ENCODE data around the gene LRP8. TPM values are rescaled to one million over a fixed set of nuclear protein-coding genes. Genes with fewer than 3 reads are reported as not detected.

LRP8 gene
- total and polyA plus RNA-seq, 2 donors (not counting 3 experiments of a cell fraction or from before 2014, with no cell fraction given), result 40.9 to 62.2 TPM

DNA sequence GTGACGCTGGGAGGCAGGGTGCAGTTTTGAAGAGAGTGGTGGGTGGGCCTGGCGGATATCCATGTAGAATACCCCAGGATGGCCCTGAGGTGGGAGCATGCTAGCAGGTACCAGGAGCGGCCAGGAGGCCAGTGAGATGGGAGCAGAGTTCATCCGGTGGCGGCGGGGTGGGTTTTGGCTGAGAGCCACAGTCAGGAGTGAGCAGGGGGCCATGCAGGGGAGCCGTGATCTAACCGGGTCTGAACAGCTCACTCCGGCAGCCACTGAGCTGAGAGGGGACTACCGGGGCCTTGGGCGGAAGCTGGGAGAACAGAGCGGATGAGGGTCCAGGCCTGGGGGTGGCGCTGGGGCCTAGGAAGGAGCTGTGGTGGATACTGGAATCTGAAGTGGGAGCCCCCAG lies 47.6 kb upstream of the LRP8 start:
- dilution Hi-C loops (cut with MboI; ENCODE audit: extremely low pct_ligation_motif_present, low sequenced_read_pairs) (no loop called here), intact Hi-C loops (cut with micrococcal nuclease) (no loop called here)
- H2AFZ ChIP-seq (ENCODE audit: low read depth, low read length), result no peak overlapping the region
- DNase-seq (ENCODE audit: low read depth, low spot score) (no peak), FAIRE-seq (no peak)
- no TSS peak for BruUV-seq (replicated peaks)
- no peak for TF ChIP-seq FOS (IDR thresholded peaks at IDR 0.05; ENCODE audit: borderline replicate concordance, insufficient read depth, low read length)
- no peak for TF ChIP-seq POLR2A (IDR thresholded peaks at IDR 0.05; ENCODE audit: low read depth, low read length)
- TF ChIP-seq MYC (IDR thresholded peaks at IDR 0.05; ENCODE audit: low read depth, low read length), result no peak
- TF ChIP-seq, protein P1, sequence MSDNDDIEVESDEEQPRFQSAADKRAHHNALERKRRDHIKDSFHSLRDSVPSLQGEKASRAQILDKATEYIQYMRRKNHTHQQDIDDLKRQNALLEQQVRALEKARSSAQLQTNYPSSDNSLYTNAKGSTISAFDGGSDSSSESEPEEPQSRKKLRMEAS (IDR thresholded peaks at IDR 0.05; ENCODE audit: insufficient read depth, insufficient read length), result no peak
- TF ChIP-seq EZH2 (IDR thresholded peaks at IDR 0.05; ENCODE audit: borderline replicate concordance, low read depth, low read length, severe bottlenecking), result no peak
- no peak for TF ChIP-seq JUN (IDR thresholded peaks at IDR 0.05; ENCODE audit: borderline replicate concordance, insufficient read depth, insufficient read length, low read depth)
- TF ChIP-seq, protein P2, sequence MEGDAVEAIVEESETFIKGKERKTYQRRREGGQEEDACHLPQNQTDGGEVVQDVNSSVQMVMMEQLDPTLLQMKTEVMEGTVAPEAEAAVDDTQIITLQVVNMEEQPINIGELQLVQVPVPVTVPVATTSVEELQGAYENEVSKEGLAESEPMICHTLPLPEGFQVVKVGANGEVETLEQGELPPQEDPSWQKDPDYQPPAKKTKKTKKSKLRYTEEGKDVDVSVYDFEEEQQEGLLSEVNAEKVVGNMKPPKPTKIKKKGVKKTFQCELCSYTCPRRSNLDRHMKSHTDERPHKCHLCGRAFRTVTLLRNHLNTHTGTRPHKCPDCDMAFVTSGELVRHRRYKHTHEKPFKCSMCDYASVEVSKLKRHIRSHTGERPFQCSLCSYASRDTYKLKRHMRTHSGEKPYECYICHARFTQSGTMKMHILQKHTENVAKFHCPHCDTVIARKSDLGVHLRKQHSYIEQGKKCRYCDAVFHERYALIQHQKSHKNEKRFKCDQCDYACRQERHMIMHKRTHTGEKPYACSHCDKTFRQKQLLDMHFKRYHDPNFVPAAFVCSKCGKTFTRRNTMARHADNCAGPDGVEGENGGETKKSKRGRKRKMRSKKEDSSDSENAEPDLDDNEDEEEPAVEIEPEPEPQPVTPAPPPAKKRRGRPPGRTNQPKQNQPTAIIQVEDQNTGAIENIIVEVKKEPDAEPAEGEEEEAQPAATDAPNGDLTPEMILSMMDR (IDR thresholded peaks at IDR 0.05; ENCODE audit: extremely low read depth in 1 of 2, insufficient read depth in 1 of 2, low read depth in 1 of 2, low read length in 2 of 2), result no peak
- TF ChIP-seq GATA2 (IDR thresholded peaks at IDR 0.05; ENCODE audit: insufficient read depth, insufficient read length, low read depth, low read length), result no peak
- no peak for TF ChIP-seq POLR2AphosphoS5 (IDR thresholded peaks at IDR 0.05; ENCODE audit: insufficient read depth, low read depth, low read length)
- no peak overlapping the region for H3K4me3 ChIP-seq (replicated peaks in 1 of 3; ENCODE audit: insufficient read depth in 1 of 3, low read depth in 1 of 3, low read length in 3 of 3)
- H3K27ac ChIP-seq (ENCODE audit: insufficient read depth, low read depth, low read length), result no peak overlapping the region
- ChIA-PET POLR2A (no interaction called here), CTCF (interaction anchor here (1.3 kb wide), 1 partner anchor 18 kb away, joined by 3 read pairs; no protein-coding TSS in a partner anchor)
- no peaks in the 10 kb centered on the region for H3K9me1 ChIP-seq (replicated peaks; ENCODE audit: control insufficient read depth, extremely low read depth, insufficient read depth, low read length)
- H3K4me2 ChIP-seq (ENCODE audit: insufficient read depth, low read length), result no peak overlapping the region
- no peaks in the 10 kb centered on the region for H3K36me3 ChIP-seq (ENCODE audit: control insufficient read depth in 2 of 2, extremely low read depth in 1 of 2, insufficient read depth in 2 of 2, low read length in 2 of 2)
- no peaks in the 10 kb centered on the region for H3K4me1 ChIP-seq (ENCODE audit: control insufficient read depth, extremely low read depth, insufficient read depth, low read length)
- H3K9ac ChIP-seq (replicated peaks; ENCODE audit: extremely low read depth, insufficient read depth, low read length), result no peak overlapping the region
- H3K79me2 ChIP-seq (ENCODE audit: control insufficient read depth, insufficient read depth, low read length), result no peaks in the 10 kb centered on the region
- no peaks in the 10 kb centered on the region for H4K20me1 ChIP-seq (replicated peaks; ENCODE audit: control insufficient read depth, extremely low read depth, insufficient read depth, low read length)
- peaks cover 0 to 3% of the 10 kb centered on the region in 2 experiments for H3K27me3 ChIP-seq (ENCODE audit: control insufficient read depth in 2 of 2, insufficient read depth in 2 of 2, low read length in 2 of 2)
- H3K9me3 ChIP-seq (replicated peaks; ENCODE audit: control insufficient read depth, insufficient read depth, low read length), result no peaks in the 10 kb centered on the region
